ENCODE results near the gene ZFHX3.

DNA sequence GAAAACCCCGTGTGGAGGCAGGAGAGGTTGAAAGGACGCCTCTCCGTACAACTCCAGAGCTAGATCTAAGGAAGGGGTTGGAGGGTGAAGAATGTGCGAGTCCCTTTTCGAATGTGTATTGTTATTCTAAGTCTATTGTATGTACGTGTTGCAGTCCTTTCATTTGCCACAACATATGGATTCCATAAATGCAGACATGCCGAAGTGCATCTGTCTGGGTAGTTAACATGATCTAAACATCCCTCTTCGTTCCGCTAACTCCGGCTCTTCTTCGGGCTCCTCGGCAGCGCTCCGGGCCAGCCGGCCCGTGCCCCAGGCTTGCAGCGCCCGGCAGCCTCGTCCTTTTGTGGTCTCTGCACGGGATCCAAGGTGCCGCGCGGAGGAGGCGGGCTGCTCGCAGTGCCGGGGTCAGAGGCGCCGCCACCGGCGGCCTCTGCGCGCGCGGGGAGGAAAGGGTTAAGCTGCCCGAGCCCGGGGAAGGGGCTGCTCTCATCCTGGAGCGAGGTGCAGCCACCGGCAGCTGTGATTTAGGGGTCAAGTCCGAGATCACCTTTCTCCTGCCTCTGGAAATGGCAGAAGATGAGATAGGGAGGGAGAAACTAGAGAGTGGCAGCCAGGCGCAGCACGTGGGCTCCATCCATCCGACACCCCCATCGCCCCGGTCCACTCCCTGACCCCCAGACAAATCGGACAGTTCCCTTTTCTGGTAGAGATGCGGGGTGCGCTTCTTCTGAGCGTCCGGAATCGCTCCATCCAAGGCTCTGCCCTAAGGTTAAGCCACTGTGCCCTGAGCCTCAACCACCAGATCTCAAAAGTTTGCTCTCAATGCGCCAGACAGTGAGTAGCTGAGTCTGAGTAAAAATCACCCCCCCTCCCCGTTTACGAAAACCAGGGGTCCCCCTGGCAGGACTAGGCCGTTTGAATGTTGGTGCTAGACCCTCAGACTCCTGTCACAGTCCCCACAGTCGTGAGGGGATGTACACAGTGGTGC, 15.1 kb upstream of the ZFHX3 start:
- TF ChIP-seq PHF8 (conservative IDR thresholded peaks at IDR 0.05; ENCODE audit: low read depth, low read length) (no peak), POLR2A (IDR thresholded peaks at IDR 0.05; ENCODE audit: control extremely low read depth in 1 of 2, low read depth in 2 of 2, low read length in 2 of 2) (no peak), POLR2AphosphoS5 (IDR thresholded peaks at IDR 0.05; ENCODE audit: low read depth, low read length) (no peak), EZH2 (IDR thresholded peaks at IDR 0.05; ENCODE audit: low read depth, low read length, severe bottlenecking) (peak; percentile 73), TEAD4 (IDR thresholded peaks at IDR 0.05; ENCODE audit: low read depth, low read length) (no peak), ZNF274 (IDR thresholded peaks at IDR 0.05; ENCODE audit: borderline replicate concordance, extremely low read depth, low read length) (no peak), RAD21 (IDR thresholded peaks at IDR 0.05 in 1 of 2, conservative IDR thresholded peaks at IDR 0.05 in 1 of 2; ENCODE audit: low read depth in 2 of 2, low read length in 2 of 2) (peak in 1 of 2 experiments; percentile 33; a peak in 1 of 4 replicates)
- TF ChIP-seq, protein P1, sequence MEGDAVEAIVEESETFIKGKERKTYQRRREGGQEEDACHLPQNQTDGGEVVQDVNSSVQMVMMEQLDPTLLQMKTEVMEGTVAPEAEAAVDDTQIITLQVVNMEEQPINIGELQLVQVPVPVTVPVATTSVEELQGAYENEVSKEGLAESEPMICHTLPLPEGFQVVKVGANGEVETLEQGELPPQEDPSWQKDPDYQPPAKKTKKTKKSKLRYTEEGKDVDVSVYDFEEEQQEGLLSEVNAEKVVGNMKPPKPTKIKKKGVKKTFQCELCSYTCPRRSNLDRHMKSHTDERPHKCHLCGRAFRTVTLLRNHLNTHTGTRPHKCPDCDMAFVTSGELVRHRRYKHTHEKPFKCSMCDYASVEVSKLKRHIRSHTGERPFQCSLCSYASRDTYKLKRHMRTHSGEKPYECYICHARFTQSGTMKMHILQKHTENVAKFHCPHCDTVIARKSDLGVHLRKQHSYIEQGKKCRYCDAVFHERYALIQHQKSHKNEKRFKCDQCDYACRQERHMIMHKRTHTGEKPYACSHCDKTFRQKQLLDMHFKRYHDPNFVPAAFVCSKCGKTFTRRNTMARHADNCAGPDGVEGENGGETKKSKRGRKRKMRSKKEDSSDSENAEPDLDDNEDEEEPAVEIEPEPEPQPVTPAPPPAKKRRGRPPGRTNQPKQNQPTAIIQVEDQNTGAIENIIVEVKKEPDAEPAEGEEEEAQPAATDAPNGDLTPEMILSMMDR (IDR thresholded peaks at IDR 0.05; ENCODE audit: control extremely low read depth in 1 of 3, insufficient read depth in 1 of 3, low read depth in 1 of 3, low read length in 3 of 3), result peak in 1 of 3 experiments; percentile 15; a peak in 1 of 4 replicates
